Activated naive CD4-positive, alpha-beta T cell treated with anti-CD3 and anti-CD28 coated beads, Interleukin-2, amount 50 U/mL, for 72 hours (primary cell): ENCODE results near the gene MUCL1. TPM values are rescaled to one million over a fixed set of nuclear protein-coding genes. Genes with fewer than 3 reads are reported as not detected.
"Not testable (repeated sequence)": the region's sequence is repeated elsewhere in the genome, so short reads cannot be mapped to it uniquely, and the experiment has no call there.

Experiments
- ATAC-seq, 2 donors: fragments of 150-1000 bp; cut with Tn5 transposase; 2 replicates each; pipeline ENCODE4 v1.10.0; 2021; ENCODE audit warnings: mild to moderate bottlenecking in 2 of 2, moderate library complexity in 2 of 2
- DNase-seq, 2 donors: peaks; one replicate each; pipeline ENCODE4 v3.0.0; 2021 to 2022; ENCODE audit warnings: low spot score in 2 of 2
- H3K27ac Mint-ChIP-seq, 2 donors: one replicate each; pipeline ENCODE4 v1.8.0; 2022; ENCODE audit warnings: mild to moderate bottlenecking in 2 of 2, mixed read lengths in 2 of 2
- H3K36me3 Mint-ChIP-seq, 2 donors: one replicate each; pipeline ENCODE4 v1.8.0; 2022; ENCODE audit warnings: mixed read lengths in 2 of 2
- H3K9me3 Mint-ChIP-seq, 2 donors: one replicate each; pipeline ENCODE4 v1.8.0; 2022; ENCODE audit warnings: mixed read lengths in 2 of 2
- total RNA-seq, 2 donors: library from RNA; stranded (reverse); gene quantifications; one replicate each; pipeline ENCODE4 v1.2.3, GENCODE V29; 2022

Gene MUCL1
- total RNA-seq, 2 donors from 2014 or later, result 0.82 TPM; not detected in 1

GRCh38 chr12:54879579-54879978 is 25.3 kb downstream of the MUCL1 start:
- DNase-seq, result no peak
- H3K27ac Mint-ChIP-seq, result peak overlapping the region in 1 of 2 donors; percentile 88
- ATAC-seq, result peak; percentile 40 to 74
- H3K9me3 Mint-ChIP-seq, result peaks cover 0 to 8% of the 10 kb centered on the region in 2 donors
- peaks cover 0 to 9% of the 10 kb centered on the region in 2 donors for H3K36me3 Mint-ChIP-seq

- no peak for ATAC-seq
- H3K9me3 Mint-ChIP-seq, result peaks cover 0 to 12% of the 10 kb centered on the region in 2 donors
- no peak for DNase-seq
- no peak overlapping the region for H3K27ac Mint-ChIP-seq
- peaks cover 0 to 9% of the 10 kb centered on the region in 2 donors for H3K36me3 Mint-ChIP-seq
These were observed 27.8 kb downstream of the MUCL1 start for GRCh38 chr12:54882079-54882478.

GRCh38 chr12:54882597-54882996 is 28.3 kb downstream of the MUCL1 start:
- not testable (repeated sequence) for H3K9me3 Mint-ChIP-seq, H3K27ac Mint-ChIP-seq, DNase-seq, H3K36me3 Mint-ChIP-seq, ATAC-seq

- H3K27ac Mint-ChIP-seq, H3K9me3 Mint-ChIP-seq, H3K36me3 Mint-ChIP-seq, ATAC-seq, DNase-seq: not testable (repeated sequence)
These were observed 34.1 kb downstream of the MUCL1 start for GRCh38 chr12:54888428-54888827.

- DNase-seq (no peak), ATAC-seq (no peak)
- H3K9me3 Mint-ChIP-seq, result peaks cover 0 to 4% of the 10 kb centered on the region in 2 donors
- no peak overlapping the region for H3K27ac Mint-ChIP-seq
- H3K36me3 Mint-ChIP-seq, result no peaks in the 10 kb centered on the region
These were observed 36.0 kb downstream of the MUCL1 start for GRCh38 chr12:54890339-54890738.

GRCh38 chr12:54891717-54892478 is 37.6 kb downstream of the MUCL1 start:
- no peak overlapping the region for H3K27ac Mint-ChIP-seq
- DNase-seq (no peak), ATAC-seq (no peak)
- no peaks in the 10 kb centered on the region for H3K9me3 Mint-ChIP-seq
- H3K36me3 Mint-ChIP-seq, result no peaks in the 10 kb centered on the region

Other genes starting within 250 kb of the MUCL1 start
- not detected for gene LACRT, start 219.6 kb upstream of the MUCL1 start, total RNA-seq
- not detected for gene DCD, start 206.2 kb upstream of the MUCL1 start, total RNA-seq
- 10 to 100 TPM; 94.7 to 95.8 TPM for gene TESPA1, start 130.2 kb downstream of the MUCL1 start, total RNA-seq
- gene NEUROD4, start 165.5 kb downstream of the MUCL1 start, total RNA-seq, result not detected